K562 (cell line): ENCODE measurements around the gene C6orf89. TPM values are rescaled to one million over a fixed set of nuclear protein-coding genes. Genes with fewer than 3 reads are reported as not detected.
A peak's percentile ranks its signal among the peaks of the same experiment; 100 is the strongest.

Source experiments
- ARNT ChIP-seq, 2 experiments: fragments of 450-650 bp; IDR thresholded peaks; 2 replicates each; pipeline ENCODE4 v1.6.1; 2016; ENCODE audit warnings: mild to moderate bottlenecking in 1 of 2
- ATF1 ChIP-seq, 2 experiments: fragments of 450-650 bp in 1 of 2; IDR thresholded peaks; 2 replicates each; pipeline ENCODE4 v1.6.1; 2016; ENCODE audit warnings: missing compliant biosample characterization in 1 of 2, missing genetic modification characterization in 1 of 2
- CBX2 ChIP-seq: fragments of 200-600 bp; sonication (generic); IDR thresholded peaks from one replicate; pipeline ENCODE4 v1.6.1; 2012; ENCODE audit warnings: mild to moderate bottlenecking, low read length, inconsistent platforms; ENCODE audit not compliant: insufficient read depth, poor library complexity, severe bottlenecking
- CXXC5 ChIP-seq: fragments of 250-450 bp; sonication (Bioruptor Pico); IDR thresholded peaks from 2 replicates; pipeline ENCODE4 v1.8.0; 2022; ENCODE audit warnings: inconsistent platforms, mild to moderate bottlenecking, moderate library complexity
- EP400 ChIP-seq: fragments of 450-650 bp; IDR thresholded peaks from 2 replicates; pipeline ENCODE4 v1.6.1; 2017; ENCODE audit warnings: antibody characterized with exemption, mild to moderate bottlenecking, moderate library complexity
- GABPB1 ChIP-seq: sonication (generic); formaldehyde crosslinking; IDR thresholded peaks from 2 replicates; pipeline ENCODE4 v1.8.0; 2022; ENCODE audit warnings: mild to moderate bottlenecking, missing genetic modification reagents
- KDM2B ChIP-seq: fragments of 250-450 bp; sonication (Bioruptor Pico); IDR thresholded peaks from 2 replicates; pipeline ENCODE4 v1.8.0; 2021; ENCODE audit warnings: mild to moderate bottlenecking, moderate library complexity
- KLF13 ChIP-seq: fragments of 450-650 bp; IDR thresholded peaks from 2 replicates; pipeline ENCODE4 v1.6.1; 2016; ENCODE audit warnings: missing genetic modification characterization, low read depth, mild to moderate bottlenecking, missing compliant biosample characterization, moderate library complexity, borderline replicate concordance
- NRF1 ChIP-seq, 2 experiments: fragments of 450-650 bp; IDR thresholded peaks in 1 of 2; conservative IDR thresholded peaks in 1 of 2; 2 replicates each; pipeline ENCODE4 v1.6.1; 2014; ENCODE audit warnings: mild to moderate bottlenecking in 2 of 2
- PHF20 ChIP-seq: fragments of 450-650 bp; IDR thresholded peaks from 2 replicates; pipeline ENCODE4 v1.6.1; 2018; ENCODE audit not compliant: partially characterized antibody
- POLR2A ChIP-seq: fragments of 450-650 bp; conservative IDR thresholded peaks from 2 replicates; pipeline ENCODE4 v1.6.1; 2016
- SMARCA4 ChIP-seq: fragments of 450-650 bp; IDR thresholded peaks from 2 replicates; pipeline ENCODE4 v1.6.1; 2016
- SNIP1 ChIP-seq: fragments of 450-650 bp; IDR thresholded peaks from 2 replicates; pipeline ENCODE4 v1.7.1; 2017; ENCODE audit warnings: low read depth, mild to moderate bottlenecking
- SRF ChIP-seq, 2 experiments: fragments of 250-450, 450-650 bp in 1 of 2; sonication (Bioruptor Pico) in 1 of 2; sonication (generic) in 1 of 2; formaldehyde crosslinking; IDR thresholded peaks; 2 replicates each; pipeline versions ENCODE4 v1.5.0 to v1.5.1; 2020 to 2022; ENCODE audit warnings: mild to moderate bottlenecking in 1 of 2, missing genetic modification reagents in 1 of 2
- SRSF3 ChIP-seq: fragments of 200-400 bp; formaldehyde crosslinking; IDR thresholded peaks from 2 replicates; pipeline ENCODE4 v1.6.1; 2016; ENCODE audit warnings: mild to moderate bottlenecking, low read length, moderate library complexity; ENCODE audit not compliant: insufficient read depth
- XRCC5 ChIP-seq: fragments of 200-400 bp; formaldehyde crosslinking; IDR thresholded peaks from 2 replicates; pipeline ENCODE4 v1.6.1; 2017; ENCODE audit warnings: low read depth, mild to moderate bottlenecking, low read length
- polyA plus RNA-seq, 8 experiments: library from polyadenylated mRNA; depleted of rRNA in 4 of 8; stranded (reverse) in 5 of 8; unstranded in 3 of 8; fragments of >200 nt; fragmentation: Nextera tagmentation in 2 of 8; fragmentation: Illumina TruSeq in 1 of 8; extraction: Ambion mirVana in 2 of 8; extraction: Trizol in 1 of 8; gene quantifications; 2 replicates each; pipeline versions ENCODE4 v1.2.1 to v1.2.3, GENCODE V29; 2011 to 2014; ENCODE audit warnings: inconsistent platforms in 1 of 8, missing spikeins in 1 of 8
- total RNA-seq, 7 experiments: library from RNA; depleted of rRNA in 6 of 7; stranded (reverse); fragments of >200 nt in 6 of 7; fragmentation: Illumina TruSeq in 2 of 7; extraction: Trizol in 2 of 7; gene quantifications; 2 replicates each; pipeline versions ENCODE4 v1.2.1 to v1.2.3, GENCODE V29; 2011 to 2021; ENCODE audit warnings: low replicate concordance in 1 of 7
- TF ChIP-seq, protein P1 (sequence below), 2 experiments: fragments of 450-650 bp in 1 of 2; sonication (generic) in 1 of 2; formaldehyde crosslinking in 1 of 2; IDR thresholded peaks; 2 replicates each; pipeline versions ENCODE4 v1.7.1 to v1.9.0; 2016 to 2022; ENCODE audit warnings: inconsistent platforms in 1 of 2, mild to moderate bottlenecking in 1 of 2, missing genetic modification reagents in 1 of 2
- TF ChIP-seq, protein P2 (sequence below): fragments of 450-650 bp; IDR thresholded peaks from 2 replicates; pipeline ENCODE4 v1.6.1; 2014; ENCODE audit warnings: low read depth, mild to moderate bottlenecking, moderate library complexity, borderline replicate concordance

The C6orf89 gene
- total and polyA plus RNA-seq, 9 of the 15 experiments (the other 6 are each of a cell fraction or from before 2014, with no cell fraction given), result 35.2 to 111 (median 58.5) TPM

DNA sequence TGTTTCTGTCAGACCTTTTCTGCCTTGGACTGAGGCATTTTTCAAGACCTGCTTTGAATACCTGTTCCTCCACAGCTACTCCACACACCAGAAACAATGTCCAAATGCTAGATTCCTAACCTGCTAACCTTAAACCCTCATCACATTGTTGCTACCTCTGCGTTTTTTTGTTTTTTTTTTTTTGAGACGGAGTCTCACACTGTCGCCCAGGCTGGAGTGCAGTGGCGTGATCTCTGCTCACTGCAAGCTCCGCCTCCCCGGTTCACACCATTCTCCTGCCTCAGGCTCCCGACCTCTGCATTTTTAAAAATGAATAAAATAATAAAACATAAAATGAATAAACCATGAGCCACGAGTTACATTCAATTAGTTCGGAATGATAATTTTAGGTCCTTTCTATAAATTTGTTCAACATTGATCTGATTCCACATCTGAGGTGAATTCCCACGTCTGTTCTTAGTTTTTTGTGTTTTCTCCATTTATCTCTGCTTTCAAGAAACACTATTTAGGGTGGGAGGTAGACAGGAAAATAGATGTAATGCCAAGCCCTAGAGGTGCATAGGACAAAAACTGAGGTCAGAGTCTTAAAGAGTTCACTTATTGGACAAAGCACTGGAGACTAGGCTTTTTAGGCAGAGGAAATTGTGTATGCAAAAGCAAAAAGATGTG is 1.3 kb downstream of the C6orf89 start (continued):
- TF ChIP-seq ARNT (IDR thresholded peaks at IDR 0.05) (peak in 1 of 2 experiments; percentile 9; a peak in 1 of 4 replicates), XRCC5 (no peak), SRSF3 (no peak), EP400 (peak; percentile 41; the same call in 1 of the 2 replicates), POLR2A (peak; percentile 78), CBX2 (no peak), SNIP1 (0 out of 2 replicates have a peak, but pooled peaks have one; percentile 55), KDM2B (CRISPR knock-in tag) (no peak), SMARCA4 (peak; percentile 55), PHF20 (no peak), CXXC5 (CRISPR knock-in tag) (peak; percentile 49), SRF (CRISPR knock-in tag; IDR thresholded peaks at IDR 0.05) (0 out of 4 replicates have a peak, but pooled peaks of 1 of the 2 experiments have one; percentile 11), GABPB1 (CRISPR knock-in tag) (no peak; the same call in none of the 2 replicates), KLF13 (no peak), NRF1 (conservative IDR thresholded peaks at IDR 0.05 in 1 of 2, IDR thresholded peaks at IDR 0.05 in 1 of 2) (peak in 1 of 2 experiments; percentile 18; a peak in 2 of 4 replicates), ATF1 (CRISPR knock-in tag; IDR thresholded peaks at IDR 0.05) (no peak), ATF1 (tag; IDR thresholded peaks at IDR 0.05) (0 out of 2 replicates have a peak, but pooled peaks have one; percentile 7)
- TF ChIP-seq, protein P1, sequence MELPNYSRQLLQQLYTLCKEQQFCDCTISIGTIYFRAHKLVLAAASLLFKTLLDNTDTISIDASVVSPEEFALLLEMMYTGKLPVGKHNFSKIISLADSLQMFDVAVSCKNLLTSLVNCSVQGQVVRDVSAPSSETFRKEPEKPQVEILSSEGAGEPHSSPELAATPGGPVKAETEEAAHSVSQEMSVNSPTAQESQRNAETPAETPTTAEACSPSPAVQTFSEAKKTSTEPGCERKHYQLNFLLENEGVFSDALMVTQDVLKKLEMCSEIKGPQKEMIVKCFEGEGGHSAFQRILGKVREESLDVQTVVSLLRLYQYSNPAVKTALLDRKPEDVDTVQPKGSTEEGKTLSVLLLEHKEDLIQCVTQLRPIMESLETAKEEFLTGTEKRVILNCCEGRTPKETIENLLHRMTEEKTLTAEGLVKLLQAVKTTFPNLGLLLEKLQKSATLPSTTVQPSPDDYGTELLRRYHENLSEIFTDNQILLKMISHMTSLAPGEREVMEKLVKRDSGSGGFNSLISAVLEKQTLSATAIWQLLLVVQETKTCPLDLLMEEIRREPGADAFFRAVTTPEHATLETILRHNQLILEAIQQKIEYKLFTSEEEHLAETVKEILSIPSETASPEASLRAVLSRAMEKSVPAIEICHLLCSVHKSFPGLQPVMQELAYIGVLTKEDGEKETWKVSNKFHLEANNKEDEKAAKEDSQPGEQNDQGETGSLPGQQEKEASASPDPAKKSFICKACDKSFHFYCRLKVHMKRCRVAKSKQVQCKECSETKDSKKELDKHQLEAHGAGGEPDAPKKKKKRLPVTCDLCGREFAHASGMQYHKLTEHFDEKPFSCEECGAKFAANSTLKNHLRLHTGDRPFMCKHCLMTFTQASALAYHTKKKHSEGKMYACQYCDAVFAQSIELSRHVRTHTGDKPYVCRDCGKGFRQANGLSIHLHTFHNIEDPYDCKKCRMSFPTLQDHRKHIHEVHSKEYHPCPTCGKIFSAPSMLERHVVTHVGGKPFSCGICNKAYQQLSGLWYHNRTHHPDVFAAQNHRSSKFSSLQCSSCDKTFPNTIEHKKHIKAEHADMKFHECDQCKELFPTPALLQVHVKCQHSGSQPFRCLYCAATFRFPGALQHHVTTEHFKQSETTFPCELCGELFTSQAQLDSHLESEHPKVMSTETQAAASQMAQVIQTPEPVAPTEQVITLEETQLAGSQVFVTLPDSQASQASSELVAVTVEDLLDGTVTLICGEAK (IDR thresholded peaks at IDR 0.05), result peak; percentile 64; the same call in 1 of the 2 replicates
- TF ChIP-seq, protein P1 (CRISPR knock-in tag; IDR thresholded peaks at IDR 0.05), result no peak
- TF ChIP-seq, protein P2, sequence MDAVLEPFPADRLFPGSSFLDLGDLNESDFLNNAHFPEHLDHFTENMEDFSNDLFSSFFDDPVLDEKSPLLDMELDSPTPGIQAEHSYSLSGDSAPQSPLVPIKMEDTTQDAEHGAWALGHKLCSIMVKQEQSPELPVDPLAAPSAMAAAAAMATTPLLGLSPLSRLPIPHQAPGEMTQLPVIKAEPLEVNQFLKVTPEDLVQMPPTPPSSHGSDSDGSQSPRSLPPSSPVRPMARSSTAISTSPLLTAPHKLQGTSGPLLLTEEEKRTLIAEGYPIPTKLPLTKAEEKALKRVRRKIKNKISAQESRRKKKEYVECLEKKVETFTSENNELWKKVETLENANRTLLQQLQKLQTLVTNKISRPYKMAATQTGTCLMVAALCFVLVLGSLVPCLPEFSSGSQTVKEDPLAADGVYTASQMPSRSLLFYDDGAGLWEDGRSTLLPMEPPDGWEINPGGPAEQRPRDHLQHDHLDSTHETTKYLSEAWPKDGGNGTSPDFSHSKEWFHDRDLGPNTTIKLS, result no peak
